Mesothelial cell of epicardium (in vitro differentiated cells): ENCODE data around the gene FBXO24. TPM values are rescaled to one million over a fixed set of nuclear protein-coding genes. Genes with fewer than 3 reads are reported as not detected.

Experiments
- DNase-seq, 2 experiments: peaks; one replicate each; pipeline ENCODE4 v3.0.0; 2021; ENCODE audit warnings: low spot score in 2 of 2; ENCODE audit not compliant: unreplicated experiment in 2 of 2
- H3K27ac Mint-ChIP-seq: 2 replicates; pipeline ENCODE4 v1.8.0; 2021; ENCODE audit warnings: mixed read lengths
- H3K27me3 Mint-ChIP-seq: 2 replicates; pipeline ENCODE4 v1.8.0; 2021; ENCODE audit warnings: low read depth, mixed read lengths
- H3K36me3 Mint-ChIP-seq: 2 replicates; pipeline ENCODE4 v1.8.0; 2021; ENCODE audit warnings: mixed read lengths
- H3K4me1 Mint-ChIP-seq: 2 replicates; pipeline ENCODE4 v1.8.0; 2021; ENCODE audit warnings: mixed read lengths
- H3K4me3 Mint-ChIP-seq: 2 replicates; pipeline ENCODE4 v1.8.0; 2021; ENCODE audit warnings: mild to moderate bottlenecking, moderate library complexity, mixed read lengths
- H3K9me3 Mint-ChIP-seq: 2 replicates; pipeline ENCODE4 v1.8.0; 2021; ENCODE audit warnings: mixed read lengths
- total RNA-seq: library from RNA; stranded (reverse); gene quantifications from 3 replicates; pipeline ENCODE4 v1.2.1, GENCODE V29; 2021
- TF ChIP-seq, protein P1 (sequence below): fragments of 200-600 bp; sonication (generic); IDR thresholded peaks from one replicate; pipeline ENCODE4 v1.5.0; 2021; ENCODE audit warnings: antibody characterized with exemption; ENCODE audit not compliant: unreplicated experiment

FBXO24 gene
- total RNA-seq, 1 donor from 2014 or later, result 0.54 TPM

DNA sequence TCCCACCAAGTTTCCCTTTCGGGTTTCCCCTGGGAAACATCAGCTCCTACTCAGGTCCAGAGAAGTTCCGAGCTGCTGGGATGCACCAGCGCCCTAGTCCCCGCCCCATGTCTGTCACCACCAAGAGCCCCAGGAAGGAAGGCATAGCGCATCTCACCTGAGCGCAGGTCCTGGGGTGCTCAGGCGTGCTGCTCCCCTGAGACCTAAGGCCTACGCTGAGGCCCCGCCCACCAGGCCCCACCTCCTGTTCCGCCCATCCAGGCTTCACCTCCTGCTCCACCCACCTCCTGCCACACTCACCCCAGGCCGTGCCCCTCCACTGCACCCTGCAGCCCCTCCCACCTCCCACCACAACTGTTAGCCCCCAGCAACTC lies 56.4 kb downstream of the FBXO24 start:
- no peak overlapping the region for H3K4me3 Mint-ChIP-seq
- H3K27me3 Mint-ChIP-seq, result peaks cover 18% of the 10 kb centered on the region
- no peak overlapping the region for H3K27ac Mint-ChIP-seq
- H3K9me3 Mint-ChIP-seq, result no peaks in the 10 kb centered on the region
- no peaks in the 10 kb centered on the region for H3K4me1 Mint-ChIP-seq
- no peaks in the 10 kb centered on the region for H3K36me3 Mint-ChIP-seq
- no peak for DNase-seq
- TF ChIP-seq, protein P1, sequence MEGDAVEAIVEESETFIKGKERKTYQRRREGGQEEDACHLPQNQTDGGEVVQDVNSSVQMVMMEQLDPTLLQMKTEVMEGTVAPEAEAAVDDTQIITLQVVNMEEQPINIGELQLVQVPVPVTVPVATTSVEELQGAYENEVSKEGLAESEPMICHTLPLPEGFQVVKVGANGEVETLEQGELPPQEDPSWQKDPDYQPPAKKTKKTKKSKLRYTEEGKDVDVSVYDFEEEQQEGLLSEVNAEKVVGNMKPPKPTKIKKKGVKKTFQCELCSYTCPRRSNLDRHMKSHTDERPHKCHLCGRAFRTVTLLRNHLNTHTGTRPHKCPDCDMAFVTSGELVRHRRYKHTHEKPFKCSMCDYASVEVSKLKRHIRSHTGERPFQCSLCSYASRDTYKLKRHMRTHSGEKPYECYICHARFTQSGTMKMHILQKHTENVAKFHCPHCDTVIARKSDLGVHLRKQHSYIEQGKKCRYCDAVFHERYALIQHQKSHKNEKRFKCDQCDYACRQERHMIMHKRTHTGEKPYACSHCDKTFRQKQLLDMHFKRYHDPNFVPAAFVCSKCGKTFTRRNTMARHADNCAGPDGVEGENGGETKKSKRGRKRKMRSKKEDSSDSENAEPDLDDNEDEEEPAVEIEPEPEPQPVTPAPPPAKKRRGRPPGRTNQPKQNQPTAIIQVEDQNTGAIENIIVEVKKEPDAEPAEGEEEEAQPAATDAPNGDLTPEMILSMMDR, result no peak

- H3K27ac Mint-ChIP-seq, result no peak overlapping the region
- TF ChIP-seq, protein P1, result no peak
- H3K36me3 Mint-ChIP-seq, result no peaks in the 10 kb centered on the region
- no peak for DNase-seq
- H3K4me3 Mint-ChIP-seq, result no peak overlapping the region
- H3K9me3 Mint-ChIP-seq, result no peaks in the 10 kb centered on the region
- no peaks in the 10 kb centered on the region for H3K4me1 Mint-ChIP-seq
- peaks cover 40% of the 10 kb centered on the region for H3K27me3 Mint-ChIP-seq
These were observed 63.9 kb downstream of the FBXO24 start for GRCh38 chr7:100649826-100650565.

Other genes with a start within 250 kb of the FBXO24 start
- 52.8 to 56.3 TPM (median 54.5 TPM) in 3 replicates for gene PILRB, start 228.2 kb upstream of the FBXO24 start, total RNA-seq
- 6.1 to 7.3 TPM (median 6.7 TPM) in 3 replicates for gene PILRA, start 212.8 kb upstream of the FBXO24 start, total RNA-seq
- gene ZCWPW1, start 157.6 kb upstream of the FBXO24 start, total RNA-seq, result 3.4 to 6.1 TPM (median 4.3 TPM) in 3 replicates
- gene MEPCE, start 156.5 kb upstream of the FBXO24 start, total RNA-seq, result 34.7 to 38.5 TPM (median 38.4 TPM) in 3 replicates
- gene PPP1R35, start 149.8 kb upstream of the FBXO24 start, total RNA-seq, result 25.7 to 29.3 TPM (median 26.6 TPM) in 3 replicates
- gene SPACDR, start 122.1 kb upstream of the FBXO24 start, total RNA-seq, result 2.0 to 3.6 TPM (median 3.3 TPM) in 3 replicates
- gene TSC22D4, start 107.1 kb upstream of the FBXO24 start, total RNA-seq, result 50.5 to 52.7 TPM (median 52.4 TPM) in 3 replicates
- gene NYAP1, start 102.4 kb upstream of the FBXO24 start, total RNA-seq, result 8.2 to 8.5 TPM (median 8.4 TPM) in 3 replicates
- gene AGFG2, start 47.1 kb upstream of the FBXO24 start, total RNA-seq, result 7.7 to 9.1 TPM (median 8.3 TPM) in 3 replicates
- 7.9 to 13.5 TPM (median 10.6 TPM) in 3 replicates for gene SAP25, start 12.4 kb upstream of the FBXO24 start, total RNA-seq
- gene LRCH4, start 199 bp upstream of the FBXO24 start, total RNA-seq, result 117 to 128 TPM (median 127 TPM) in 3 replicates
- gene PCOLCE, start 16.0 kb downstream of the FBXO24 start, total RNA-seq, result 461 to 479 TPM (median 479 TPM) in 3 replicates
- gene MOSPD3, start 26.2 kb downstream of the FBXO24 start, total RNA-seq, result 22.5 to 25.9 TPM (median 24.7 TPM) in 3 replicates
- 0.38 to 0.69 TPM (median 0.54 TPM) in 3 replicates for gene TFR2, start 55.2 kb downstream of the FBXO24 start, total RNA-seq
- gene ACTL6B, start 70.1 kb downstream of the FBXO24 start, total RNA-seq, result not detected in 3 replicates
- gene GNB2, start 87.4 kb downstream of the FBXO24 start, total RNA-seq, result 173 to 178 TPM (median 174 TPM) in 3 replicates
- 98.5 to 99.2 TPM (median 99.1 TPM) in 3 replicates for gene GIGYF1, start 107.9 kb downstream of the FBXO24 start, total RNA-seq
- gene POP7, start 119.8 kb downstream of the FBXO24 start, total RNA-seq, result 26.0 to 27.2 TPM (median 26.6 TPM) in 3 replicates
- gene EPO, start 134.1 kb downstream of the FBXO24 start, total RNA-seq, result 0.16 to 0.27 TPM in 2 of 3 replicates, not detected in the other
- not detected in 3 replicates for gene ZAN, start 147.3 kb downstream of the FBXO24 start, total RNA-seq
- 120 to 127 TPM (median 125 TPM) in 3 replicates for gene EPHB4, start 241.2 kb downstream of the FBXO24 start, total RNA-seq